Stimulated activated CD8-positive, alpha-beta memory T cell treated with anti-CD3 and anti-CD28 coated beads, Interleukin-4, amount 100 ng/mL, for 24 hours (primary cell): ENCODE results near the gene TNIK.

Experiments
- DNase-seq: peaks from one replicate; pipeline ENCODE4 v3.0.0-alpha.2; 2020; ENCODE audit warnings: low read depth

Gene TNIK

DNA sequence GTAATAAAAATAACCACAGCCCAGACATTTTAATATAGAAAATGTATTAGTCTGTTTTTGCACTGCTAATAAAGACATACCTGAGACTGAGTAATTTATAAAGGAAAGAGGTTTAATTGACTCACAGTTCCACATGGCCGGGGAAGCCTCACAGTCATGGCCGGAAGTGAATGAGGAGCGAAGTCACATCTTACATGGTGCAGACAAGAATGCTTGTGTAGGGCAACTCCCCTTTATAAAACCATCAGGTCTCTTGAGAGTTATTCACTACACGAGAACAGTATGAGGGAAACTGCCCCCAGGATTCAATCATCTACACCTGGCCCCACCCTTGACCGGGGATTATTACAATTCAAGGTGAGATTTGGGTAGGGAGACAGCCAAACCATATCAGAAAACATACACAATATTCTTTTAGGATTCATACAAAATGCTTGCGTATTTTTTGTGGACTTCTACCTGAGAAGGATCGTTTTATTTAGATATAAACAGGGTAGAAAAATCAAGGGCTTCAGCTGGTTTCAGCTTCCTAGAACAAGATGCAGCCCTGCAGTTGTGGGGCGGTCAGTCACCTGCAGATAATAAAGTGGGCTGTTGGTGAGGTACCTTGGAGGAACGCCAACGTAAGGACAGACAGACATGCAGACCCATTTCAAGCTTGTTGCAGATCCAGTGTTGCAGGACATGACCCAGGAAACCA, 101.9 kb downstream of the TNIK start:
- no peak for DNase-seq

- DNase-seq: no peak
These were observed 102.5 kb downstream of the TNIK start for GRCh38 chr3:171357721-171358120.

GRCh38 chr3:171356251-171356650, 104.0 kb downstream of the TNIK start:
- no peak for DNase-seq

GRCh38 chr3:171354706-171355582, 105.3 kb downstream of the TNIK start:
- no peak for DNase-seq

- no peak for DNase-seq
These were observed 106.0 kb downstream of the TNIK start for GRCh38 chr3:171354049-171354705.

GRCh38 chr3:171353423-171353822, 106.8 kb downstream of the TNIK start:
- no peak for DNase-seq

GRCh38 chr3:171352387-171352935, 107.7 kb downstream of the TNIK start:
- DNase-seq: no peak

GRCh38 chr3:171351676-171352075, 108.5 kb downstream of the TNIK start:
- DNase-seq: no peak

DNA sequence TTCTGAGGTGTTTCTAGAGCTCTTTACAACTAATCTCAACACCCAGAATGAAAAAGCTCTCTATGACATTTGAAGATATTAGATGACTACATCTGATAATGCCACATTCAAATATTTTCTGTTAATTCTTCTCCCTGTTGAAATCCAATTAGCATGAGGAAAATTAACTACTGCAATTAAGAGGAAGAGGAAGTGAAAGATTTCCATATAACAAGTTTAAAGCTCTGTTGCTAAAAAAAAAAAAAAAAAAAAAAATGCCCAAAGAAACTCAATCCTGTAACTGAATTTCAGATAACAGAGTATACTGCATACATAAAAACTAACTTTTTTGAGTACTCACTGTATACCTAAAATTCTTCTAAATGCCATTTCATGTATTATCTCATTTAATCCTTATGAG, 109.8 kb downstream of the TNIK start:
- DNase-seq: no peak

DNA sequence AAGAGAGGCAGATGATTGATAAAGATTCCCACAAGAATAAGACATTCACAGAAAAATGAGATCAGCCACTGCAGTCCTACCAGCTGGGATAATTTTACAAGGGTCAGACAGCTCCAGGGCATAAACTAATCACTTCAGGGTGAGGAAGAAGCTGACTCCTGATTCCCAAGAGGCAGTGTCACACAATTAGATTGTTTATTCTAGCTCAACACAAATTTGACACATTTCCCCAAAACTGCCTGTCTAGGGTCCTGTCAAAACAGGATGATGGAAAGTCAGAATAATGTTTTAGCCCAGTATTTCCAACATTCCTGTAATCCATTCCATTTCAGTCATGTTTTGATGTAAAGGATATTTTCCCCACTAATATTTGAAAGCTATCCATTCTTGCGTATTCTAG, 110.8 kb downstream of the TNIK start:
- no peak for DNase-seq

- DNase-seq: no peak
These were observed 112.1 kb downstream of the TNIK start for GRCh38 chr3:171348121-171348520.

GRCh38 chr3:171347301-171348039, 112.7 kb downstream of the TNIK start:
- DNase-seq: no peak

DNA sequence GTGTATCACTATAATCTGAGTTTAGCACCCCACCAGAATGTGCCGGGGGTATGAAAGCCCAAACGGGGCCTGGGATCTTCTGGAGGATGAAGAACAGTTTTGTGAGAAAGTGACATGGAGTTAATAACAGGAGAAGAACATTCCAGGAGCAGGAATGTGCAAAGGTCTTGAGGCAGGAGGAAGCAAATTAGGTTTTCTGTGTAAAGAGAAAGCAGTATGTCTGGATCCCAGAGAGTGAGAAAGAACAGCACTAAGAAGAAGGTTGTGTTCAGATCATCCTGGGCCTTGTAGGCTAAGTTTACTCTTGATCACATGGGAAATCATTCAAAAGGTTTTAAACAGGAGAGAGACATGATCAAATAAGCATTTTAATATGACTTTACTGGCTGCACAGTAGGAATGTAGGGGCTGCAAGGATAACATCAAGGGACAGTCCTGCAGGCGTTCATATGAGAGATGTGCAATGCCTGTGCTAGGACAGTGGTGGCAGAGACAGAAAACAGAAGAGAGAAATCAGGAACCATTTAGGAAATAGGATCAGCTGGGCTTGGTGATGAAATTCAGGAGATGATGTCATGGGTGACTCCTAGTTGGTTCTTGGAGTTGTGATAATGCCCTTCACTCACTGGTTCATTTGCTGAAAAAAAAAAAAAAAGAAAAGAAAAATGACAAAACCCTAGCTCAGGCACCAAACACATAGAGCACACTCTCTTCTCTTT, 113.5 kb downstream of the TNIK start:
- DNase-seq: no peak

GRCh38 chr3:171346019-171346418, 114.2 kb downstream of the TNIK start:
- DNase-seq: no peak

- DNase-seq: no peak
These were observed 114.9 kb downstream of the TNIK start for GRCh38 chr3:171345107-171345843.

DNA sequence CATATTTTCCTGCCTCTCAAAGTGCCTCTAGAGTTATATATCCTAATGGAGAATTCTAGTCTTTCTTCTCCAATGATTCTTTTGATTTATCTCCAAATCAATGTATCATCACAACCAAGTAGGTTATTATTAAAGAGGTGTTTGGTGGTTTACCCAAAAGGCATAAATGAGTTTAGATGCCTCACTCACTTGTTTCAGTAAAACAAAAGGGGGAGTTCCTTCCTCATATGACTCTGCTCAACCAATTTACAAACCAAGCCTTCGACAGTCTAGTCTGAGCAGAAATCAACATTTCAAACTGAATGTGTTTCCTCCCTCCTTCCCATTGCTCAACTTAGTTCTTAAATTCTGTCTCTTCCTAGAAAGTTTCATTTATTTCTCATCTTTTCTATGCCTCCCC, 116.5 kb downstream of the TNIK start:
- no peak for DNase-seq

DNA sequence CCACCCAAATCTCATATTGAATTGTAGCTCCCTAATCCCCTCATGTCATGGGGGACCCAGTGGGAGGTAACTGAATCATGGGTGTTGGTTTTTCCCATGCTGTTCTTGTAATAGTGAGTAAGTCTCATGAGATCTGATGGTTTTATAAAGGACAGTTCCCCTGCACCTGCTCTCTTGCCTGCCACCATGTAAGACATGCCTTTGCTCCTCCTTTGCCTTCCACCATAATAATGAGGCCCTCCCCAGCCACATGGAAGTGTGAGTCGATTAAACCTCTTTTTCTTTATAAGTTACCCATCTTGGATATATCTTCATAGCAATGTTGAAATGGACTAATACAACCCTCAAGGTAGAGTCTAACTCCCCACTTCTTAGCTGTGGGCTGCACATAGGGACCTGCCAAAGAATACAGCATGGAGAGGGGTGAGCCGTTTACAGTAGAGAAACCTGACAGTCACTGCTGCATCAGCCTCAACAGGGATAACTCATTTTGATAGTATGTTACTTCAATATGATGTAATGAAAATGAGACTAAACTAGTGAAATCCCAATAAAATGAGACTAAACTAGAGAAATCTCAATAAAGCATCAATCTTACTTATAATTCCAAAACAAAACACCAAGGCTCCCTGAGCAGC, 117.3 kb downstream of the TNIK start:
- DNase-seq: no peak

DNA sequence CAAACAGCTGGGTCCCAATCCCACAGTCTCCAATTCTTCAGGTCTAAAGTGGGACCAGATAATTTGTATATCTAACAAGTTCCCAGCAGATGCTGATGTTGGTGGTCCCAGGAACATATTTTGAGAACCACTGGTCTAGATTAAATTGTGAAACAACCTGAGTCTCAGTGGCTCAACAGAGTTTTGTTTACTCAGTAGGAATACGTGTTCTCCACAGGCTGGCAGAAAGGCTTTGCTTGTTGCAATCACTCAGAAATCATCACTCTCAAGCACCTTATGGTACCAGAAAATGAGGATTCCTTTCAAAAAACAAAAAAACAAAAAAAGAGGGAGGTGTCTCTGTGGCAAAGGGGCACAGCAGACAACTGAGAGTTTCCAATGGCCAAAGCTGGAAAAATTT, 118.0 kb downstream of the TNIK start:
- no peak for DNase-seq

- no peak for DNase-seq
These were observed 119.8 kb downstream of the TNIK start for GRCh38 chr3:171340434-171340833.

DNA sequence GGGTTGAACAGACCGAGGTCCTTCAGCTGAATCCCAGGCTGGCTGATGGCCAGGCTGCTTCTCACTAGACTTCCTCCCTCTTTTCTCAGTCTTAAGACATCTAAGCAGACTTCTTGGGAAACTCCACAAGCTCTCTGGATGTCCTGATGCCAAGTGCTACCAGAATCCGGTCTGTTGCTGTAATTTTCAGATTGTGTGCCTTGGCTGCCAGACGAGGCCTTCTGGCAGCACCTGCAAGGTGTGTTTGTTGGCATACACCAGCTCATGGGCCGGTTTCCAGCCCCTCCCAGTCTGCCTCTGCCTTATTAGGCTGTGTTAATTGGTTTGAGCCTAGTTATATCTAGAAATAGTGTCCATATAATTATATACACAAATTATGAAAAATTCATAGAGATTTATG, 120.6 kb downstream of the TNIK start:
- DNase-seq: no peak
